ENCODE data around the gene PPP1R12C.
"Not testable (repeated sequence)": the region's sequence is repeated elsewhere in the genome, so short reads cannot be mapped to it uniquely, and the experiment has no call there.

The PPP1R12C gene

DNA sequence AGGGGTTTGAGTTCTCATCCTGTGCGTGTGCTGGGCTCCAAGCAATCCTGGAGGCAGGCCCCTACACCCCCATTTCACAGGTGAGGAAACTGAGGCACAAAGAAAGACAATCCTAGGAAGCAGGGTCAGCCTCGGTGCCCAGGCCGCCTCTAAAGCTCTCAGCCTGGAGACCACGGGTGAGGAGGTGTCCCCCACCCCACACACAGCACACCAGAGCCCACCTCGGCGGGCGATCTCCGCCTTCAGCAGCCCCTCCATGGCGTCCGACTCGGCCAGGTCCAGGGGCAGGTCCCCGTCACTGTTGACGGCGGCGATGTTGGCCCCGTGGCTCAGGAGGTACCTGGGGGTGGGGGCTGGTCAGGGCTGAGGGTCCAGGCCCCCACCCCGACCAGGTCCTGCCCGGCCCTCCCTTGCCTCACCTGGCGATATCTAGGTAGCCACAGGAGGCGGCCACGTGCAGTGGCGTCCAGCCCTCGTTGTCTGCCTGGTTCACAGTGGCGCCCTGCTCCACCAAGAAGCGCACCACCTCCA, 5.1 kb downstream of the PPP1R12C start:
- DNase-seq (ENCODE audit: low spot score): no peak

DNA sequence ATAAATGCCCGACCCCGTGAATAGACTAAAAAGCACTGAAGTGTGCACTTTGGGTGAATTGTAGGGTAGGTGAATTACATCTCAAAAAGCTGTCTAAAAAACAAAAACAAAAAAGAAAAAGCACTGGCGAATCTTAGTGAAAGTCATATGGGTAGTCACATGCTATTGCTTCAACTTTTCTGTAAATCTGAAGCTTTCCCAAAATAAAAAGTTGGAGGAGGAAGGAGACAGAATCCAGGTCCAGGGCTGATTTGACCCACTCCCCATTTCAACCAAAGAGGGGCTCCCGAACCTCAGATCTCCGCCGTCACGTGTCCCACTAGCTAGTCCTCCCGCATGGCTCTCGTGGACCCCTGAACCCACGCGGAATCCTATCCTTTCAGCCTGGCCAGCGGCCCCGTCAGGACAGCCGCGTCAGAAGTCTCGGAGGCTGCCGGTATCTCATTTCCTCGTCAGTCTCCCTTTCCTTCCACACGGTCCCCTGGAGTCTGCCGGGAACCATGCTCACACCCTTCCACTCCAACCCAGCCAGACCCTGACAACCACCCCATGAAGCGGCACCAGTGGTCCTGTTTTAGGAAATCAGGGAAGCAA, 6.1 kb downstream of the PPP1R12C start:
- DNase-seq (ENCODE audit: low spot score): peak; percentile 3

DNA sequence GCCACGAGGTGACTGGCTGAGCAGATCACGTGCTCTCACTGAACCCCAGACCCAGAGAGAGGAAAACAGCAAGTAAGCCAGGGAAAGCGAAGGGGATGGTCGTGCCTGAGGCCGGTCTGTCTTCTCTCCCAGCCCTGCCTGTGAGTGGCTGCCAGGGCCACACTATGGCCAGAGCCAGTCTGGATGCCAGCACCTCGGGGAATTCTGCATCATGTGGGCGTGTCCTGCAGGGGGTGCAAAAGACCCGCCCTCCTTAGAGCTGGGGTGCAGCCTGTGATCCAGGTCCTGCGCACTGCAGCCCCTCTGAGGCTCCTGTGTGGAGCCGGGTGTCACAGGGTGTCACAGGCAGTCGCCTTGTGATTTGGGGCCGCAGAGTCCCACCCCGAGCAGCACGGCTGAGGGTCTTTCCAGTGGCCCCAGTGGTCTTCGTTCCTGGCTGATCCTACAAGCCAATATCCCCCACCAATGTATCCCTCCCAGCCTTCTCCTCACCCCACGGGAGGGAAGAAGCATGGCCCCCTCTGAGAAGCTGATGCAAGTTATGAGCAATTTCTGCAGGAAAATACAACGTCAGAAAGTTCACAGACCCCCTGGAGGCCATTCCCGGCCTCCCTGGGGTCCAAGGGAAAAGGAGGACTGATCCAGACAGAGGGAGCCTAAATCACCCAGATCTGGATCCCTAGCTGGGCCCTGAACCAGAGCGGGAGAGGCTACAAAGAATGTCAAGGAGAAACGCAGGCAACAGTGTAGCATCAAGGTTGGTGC, 7.7 kb downstream of the PPP1R12C start:
- DNase-seq (ENCODE audit: low spot score): peak; percentile 17

DNA sequence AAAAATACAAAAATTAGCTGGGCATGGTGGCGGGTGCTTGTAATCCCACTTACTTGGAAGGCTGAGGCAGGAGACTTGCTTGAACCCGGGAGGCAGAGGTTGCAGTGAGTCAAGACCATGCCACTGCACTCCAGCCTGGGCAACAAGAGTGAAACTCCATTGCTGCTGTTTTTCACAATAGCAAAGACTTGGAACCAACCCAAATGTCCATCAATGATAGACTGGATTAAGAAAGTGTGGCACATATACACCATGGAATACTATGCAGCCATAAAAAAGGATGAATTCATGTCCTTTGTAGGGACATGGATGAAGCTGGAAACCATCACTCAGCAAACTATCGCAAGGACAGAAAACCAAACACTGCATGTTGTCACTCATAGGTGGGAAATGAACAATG, 10.2 kb downstream of the PPP1R12C start:
- not testable (repeated sequence) for DNase-seq (ENCODE audit: low spot score)

DNA sequence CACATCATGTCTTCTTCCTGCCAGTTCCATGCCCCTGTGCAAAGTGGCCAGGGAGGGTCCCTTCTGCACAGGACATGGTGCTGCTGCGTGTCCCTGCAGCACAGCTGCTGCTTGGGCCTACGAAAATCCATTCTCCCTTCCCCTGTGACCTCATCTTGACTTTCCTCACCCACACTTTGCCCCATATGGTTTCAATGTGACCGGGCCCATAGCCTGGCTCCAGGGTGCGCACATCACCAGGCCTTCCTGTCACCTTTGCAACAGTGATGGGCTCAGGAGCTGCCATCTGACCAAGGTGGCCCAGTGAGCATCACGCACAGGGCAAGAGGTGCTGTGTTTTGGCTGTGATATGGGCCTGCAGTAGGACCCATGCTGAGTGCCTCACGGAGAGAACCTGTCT, 10.8 kb downstream of the PPP1R12C start:
- no peak for DNase-seq (ENCODE audit: low spot score)

DNA sequence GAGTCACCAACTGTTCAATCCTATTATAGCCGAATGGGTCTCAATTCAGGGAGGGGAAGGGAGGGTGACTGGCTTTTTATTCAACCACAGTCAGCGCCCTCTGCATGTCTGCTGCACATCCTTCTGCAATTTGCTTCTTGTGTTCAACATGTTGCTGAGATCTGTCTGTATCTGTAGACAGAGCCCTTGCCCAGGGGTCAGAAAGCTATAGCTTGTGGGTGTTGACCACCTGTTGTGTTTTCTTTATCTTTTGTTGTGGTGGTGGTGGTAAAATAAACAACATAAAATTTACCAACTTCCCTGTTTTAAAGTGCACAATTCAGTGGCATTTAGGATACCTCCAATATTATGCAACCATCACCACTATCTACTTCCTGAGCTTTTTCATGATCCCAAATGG, 12.2 kb downstream of the PPP1R12C start:
- no peak for DNase-seq (ENCODE audit: low spot score)

DNA sequence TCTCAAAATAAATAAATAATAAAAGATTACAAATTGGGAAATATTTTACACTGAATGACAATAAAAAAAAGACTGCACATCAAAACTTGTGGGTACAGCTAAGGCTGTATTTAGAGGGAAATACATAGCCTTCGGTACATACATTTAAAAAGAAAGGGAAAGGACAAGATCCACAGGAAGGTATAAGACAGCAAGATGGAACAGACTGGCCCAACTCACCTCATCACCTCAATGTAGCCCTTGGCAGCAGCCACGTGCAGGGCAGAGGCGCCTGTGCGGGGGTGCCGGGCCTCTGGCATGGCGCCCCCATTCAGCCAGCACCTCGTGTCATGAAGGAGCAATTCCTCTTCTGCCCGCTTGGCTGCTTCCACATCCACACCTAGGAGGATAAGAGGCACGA, 14.2 kb downstream of the PPP1R12C start:
- DNase-seq (ENCODE audit: low spot score): no peak

DNA sequence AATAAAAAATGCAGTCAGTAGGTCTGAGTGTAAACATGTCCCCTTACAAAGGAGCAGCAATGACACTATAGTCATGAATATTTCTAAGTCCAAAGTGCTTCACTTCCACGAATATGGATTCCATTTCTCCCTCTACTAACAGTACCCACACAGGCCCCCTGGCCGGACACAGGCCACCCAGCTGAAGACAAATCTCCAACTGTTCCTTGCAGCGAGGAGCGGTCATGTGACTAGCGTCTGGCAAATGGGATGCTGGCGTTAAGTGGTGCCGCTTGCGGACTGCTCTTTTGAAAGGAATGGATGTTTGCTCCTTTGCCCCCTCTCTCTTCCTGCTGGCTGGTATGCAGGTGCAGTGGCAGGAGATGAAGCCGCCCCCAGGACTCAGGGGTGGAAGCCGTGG, 16.2 kb downstream of the PPP1R12C start:
- DNase-seq (ENCODE audit: low spot score): no peak

DNA sequence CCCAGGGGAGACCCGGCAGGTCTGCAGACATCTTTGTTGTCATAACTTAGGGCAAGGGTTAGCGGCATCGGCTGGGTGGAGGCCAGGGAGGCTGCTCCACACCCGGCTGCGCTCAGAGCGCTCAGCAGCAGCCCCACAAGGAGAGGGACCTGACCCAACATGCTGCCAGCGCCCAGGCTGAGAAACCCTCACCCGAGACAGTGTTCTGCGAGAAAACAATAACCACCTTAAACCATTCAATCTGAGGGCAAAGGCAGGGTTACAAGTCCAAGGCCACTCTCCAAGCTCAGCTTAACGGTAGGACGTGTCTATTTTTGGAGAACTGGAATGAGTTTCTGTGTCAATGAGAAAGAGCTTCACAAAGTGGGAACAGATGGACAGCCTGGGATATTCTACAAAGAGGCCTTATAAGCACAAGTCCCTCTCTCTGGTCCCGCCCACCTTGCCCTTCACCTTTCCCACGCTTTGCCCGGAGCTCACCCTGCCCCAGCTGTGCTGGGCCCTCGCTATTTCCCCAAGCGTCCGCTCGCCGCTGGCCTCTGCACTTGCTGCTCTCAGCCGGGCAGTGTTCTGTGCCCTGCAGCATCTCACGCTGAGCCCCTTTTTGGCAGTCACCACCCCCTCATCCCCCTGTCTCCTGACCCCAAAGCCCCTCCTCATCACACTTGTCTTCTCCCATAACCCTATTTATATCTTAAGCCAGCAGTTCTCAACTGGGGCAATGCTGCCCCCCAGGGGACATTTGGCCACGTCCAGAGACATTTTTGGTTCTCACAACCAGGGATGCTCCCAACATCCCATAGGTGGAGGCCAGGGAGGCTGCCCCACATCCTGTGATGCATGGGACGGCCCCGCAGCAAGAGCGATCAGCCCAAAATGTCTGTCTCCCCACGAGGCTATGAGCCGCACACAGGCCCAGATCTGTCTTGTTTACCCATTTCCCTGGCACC, 17.6 kb downstream of the PPP1R12C start:
- DNase-seq (ENCODE audit: low spot score): no peak

DNA sequence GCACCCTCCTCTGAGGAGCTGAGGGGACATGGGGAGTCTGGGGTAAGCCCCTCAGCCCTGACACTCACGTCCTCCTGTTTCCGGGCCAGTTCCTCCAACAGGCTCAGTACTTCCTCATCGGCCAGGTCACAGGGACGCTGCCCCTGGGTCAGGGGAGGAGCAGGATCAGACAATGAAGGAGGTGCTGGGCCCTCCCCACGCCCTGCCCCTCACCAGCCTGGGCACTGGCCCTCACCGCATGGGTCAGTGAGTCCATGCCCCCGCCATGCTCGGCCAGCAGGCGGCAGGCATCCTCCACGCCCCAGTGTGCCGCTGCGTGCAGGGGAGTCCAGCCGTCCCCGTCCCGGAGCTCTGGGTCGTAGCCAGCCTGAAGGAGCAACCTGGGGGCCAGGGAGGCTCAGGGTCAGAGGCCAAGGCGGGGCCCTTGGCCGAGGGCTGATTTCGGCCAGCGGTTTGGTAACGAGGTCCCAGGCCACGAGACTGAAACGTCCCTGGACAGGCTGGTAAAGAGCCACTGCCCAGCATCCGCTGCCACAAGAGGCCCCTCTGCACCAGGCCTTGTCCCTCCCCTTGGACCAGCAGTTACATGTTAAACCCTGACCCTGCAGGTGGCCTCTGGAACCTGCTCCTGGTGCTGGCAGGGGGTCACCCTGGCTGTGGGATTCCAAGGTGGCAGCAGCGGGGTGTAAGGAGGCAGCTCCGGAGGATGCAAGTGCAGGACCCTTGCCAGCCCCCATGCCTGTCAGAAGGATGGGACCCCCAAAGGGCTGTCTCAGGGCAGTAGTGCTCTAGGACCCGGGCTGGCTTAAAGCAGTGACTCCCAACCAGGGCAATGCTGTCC, 18.5 kb downstream of the PPP1R12C start:
- no peak for DNase-seq (ENCODE audit: low spot score)

DNA sequence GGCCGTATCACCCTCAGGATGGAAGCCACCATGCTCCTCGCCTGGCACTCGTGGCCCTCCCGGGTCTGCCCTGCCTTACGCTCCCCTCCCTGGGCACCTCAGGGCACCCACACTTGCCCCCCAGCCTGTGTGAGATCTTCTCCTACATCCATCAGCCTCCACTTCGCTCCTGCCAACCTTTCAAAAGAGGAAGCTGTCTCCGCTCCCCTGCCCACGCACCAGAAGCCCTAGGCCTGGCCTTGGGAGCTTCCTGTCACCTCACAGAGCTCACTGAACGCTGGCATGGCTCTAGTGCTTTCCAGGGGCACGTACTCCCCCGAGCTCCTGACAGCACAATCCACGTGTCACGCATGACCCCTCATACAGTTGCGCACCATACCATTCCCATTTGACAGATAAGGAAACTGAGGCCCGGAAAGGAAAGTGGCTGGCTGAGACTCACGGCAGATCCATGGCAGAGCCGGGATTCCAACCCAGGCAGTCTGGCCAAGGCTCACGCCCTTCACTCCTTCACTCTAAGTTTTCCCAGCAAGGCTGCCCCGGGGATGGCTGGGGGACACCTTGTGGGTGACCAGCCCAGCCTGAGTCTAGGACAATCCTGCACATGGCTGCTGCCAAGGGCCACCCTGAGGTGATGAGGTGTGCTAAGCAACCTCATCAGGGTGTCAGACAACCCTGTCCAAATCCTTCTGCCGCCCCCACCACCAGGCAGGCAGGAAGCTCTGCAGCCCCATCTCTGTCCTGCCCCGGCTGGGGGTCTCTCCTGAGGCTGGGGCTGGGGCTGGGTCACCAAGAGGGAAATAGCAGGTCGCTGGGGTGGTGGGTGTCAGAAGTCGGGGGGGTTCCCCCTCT, 19.3 kb downstream of the PPP1R12C start:
- DNase-seq (ENCODE audit: low spot score): no peak

DNA sequence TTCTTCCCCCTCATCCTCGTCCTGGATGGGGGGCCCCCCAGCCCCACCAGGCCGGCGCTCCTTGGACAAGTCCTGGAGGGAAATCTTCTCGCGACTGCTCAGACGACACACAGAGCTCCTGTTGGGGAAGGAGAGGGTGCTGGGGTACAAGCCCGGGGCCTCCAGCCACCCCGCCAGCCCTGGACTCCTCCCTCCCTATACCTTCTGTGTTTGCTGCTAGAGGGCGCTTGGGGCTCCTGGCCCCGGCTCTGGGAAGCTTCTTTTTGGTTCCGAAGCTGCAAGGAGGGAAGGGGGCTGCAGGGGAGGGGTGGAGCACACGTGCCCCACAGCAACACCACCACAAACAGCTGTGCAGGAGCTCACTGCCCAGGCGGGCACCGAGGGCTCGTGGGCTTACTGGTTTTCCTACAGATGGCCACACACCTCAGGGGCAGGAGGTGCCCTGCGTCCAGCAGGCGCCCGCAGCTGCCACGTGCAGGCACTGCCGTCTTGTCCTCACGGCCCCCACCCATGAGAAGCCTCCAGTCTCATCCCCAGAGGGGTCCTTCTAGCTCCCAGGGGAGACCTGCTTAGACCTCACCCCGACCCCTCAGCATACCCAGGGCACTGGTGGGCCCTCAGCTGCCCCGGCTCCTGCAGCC, 21.3 kb downstream of the PPP1R12C start:
- no peak for DNase-seq (ENCODE audit: low spot score)

DNA sequence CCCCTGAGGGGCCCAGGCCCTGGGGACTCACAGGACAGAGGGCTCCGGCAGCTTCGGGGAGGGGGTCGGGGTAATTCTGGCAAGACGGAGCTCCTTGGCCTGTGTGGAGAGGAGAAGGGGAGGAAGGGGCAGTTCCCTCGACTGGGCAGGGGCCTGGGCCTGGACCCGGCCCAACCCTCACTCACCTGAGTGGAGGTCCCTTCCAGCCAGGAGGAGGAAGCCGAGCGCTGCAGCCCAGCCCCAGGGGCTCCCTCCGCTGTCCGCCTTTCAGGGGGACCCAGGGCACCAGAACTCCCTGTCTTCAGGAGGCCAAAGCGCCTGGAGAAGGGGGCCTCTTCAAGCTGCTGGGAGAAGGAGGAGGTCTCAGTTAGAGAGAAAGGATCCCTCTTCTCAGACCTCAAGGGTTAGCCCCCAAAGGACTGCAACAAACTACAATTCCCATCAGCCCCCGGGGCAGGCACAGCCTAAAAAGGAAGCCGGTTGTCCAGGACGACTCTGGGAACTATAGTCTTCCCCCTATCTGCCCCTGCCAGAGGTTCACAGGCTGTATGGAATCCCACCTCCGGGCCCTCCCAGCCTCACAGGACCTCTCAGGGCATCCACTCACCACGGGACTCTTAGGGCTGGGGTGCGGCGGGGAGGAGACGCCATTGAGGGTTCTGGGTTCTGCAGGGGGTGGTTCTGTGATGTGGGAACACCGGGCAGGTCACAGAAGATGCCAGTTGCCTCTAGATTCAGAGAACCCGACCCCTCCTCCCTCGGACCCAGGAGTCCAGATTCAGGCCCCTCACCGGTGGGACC, 22.0 kb downstream of the PPP1R12C start:
- no peak for DNase-seq (ENCODE audit: low spot score)

DNA sequence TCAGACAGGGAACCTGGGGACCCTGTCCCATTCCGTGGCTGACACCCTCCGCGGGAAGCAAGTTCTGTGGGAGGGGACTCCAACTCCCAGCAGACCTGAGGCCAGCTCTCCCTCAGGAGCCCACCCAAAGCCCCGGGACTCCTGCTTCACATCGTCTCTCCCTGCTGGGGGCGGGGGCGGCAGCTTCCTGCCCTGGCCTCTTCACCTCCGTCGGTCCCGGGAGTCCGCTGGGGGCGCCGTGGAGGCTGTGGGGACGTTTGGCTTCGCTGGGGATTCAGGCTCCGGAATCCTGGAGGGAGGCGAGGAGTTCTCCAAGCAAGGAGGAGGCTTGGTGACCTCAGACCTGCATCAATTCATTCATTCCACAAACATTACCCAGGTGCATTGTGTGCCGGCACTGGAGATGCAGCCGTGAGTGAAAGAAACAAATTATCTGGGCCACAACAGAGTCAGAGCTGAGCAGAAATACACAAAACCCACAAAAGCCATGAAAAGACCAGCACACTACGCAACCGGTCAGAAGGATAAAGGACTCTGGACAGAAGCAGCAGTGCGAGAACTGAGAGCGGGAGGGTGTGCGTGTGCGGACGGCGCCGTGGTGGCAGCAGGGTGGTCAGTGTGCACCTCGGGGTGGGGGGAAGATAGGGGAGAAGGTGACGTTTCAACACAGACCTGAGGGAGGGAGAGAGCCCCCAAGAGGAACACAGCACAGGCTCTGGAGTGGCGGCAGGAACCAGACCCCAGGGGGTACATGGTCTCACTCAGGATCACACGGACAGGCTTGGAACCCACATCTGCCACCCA, 22.8 kb downstream of the PPP1R12C start:
- no peak for DNase-seq (ENCODE audit: low spot score)

DNA sequence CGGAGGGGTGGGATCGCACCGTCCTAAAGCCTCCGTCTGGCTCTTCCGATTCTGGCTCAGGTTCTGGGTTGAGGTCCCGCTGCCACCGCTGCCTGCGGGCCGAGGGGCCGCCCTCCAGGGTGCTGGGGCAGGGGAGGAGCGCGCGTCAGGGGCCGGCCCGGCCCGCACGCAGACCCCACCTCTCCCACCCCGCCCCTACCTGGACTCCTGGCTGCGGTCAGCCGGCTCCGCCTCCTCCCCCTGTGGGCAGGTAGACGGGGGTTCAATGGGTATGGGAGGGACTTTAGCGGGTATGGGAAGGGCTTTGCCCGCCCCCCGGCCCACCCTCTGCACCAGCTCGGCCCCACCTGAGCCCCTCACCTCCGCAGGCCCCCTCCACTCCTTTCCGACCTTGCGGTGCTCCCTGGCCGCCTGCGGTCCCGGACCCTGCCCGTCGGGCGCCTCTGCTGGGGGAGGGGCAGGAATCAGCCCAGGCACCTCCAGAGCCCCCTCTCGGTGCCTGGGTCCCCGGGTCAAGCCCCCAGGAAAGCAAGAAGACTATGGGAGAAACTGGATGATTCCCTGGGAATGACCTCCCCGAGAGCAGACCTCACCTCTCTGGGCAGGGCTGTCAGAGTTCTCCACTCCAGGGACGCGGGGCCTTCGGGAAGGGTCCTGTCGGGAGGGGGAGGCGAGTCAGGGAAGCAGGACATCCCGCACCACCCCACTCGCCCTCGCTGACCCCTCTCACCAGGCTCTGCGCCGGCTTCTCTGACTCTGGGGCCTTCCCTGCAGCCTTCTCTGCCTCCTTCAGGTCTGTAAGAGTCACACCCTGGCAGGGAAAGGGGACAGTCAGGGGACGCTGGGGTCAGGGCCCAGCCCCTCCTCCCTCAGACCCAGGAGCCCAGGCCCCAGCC, 24.8 kb downstream of the PPP1R12C start:
- no peak for DNase-seq (ENCODE audit: low spot score)

DNA sequence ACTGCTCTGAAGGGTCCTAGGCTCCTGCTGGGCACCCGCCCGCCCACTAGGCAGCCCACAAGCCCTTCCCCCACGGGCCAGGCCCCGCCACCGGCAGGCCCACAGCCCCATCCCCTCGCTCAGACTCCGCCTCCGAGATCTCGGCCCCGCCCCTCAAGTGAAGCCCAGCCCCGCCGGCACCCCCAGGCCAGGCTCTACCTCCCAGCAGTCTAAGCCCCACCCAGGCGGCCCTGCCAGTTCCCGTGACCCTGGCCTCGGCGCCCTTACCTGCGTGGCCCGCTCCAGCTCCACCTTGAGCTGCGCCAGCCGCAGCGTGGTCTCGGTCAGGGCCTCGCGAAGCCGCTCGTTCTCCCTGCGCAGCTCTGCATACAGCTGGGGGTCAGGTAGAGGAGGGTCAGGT, 25.5 kb downstream of the PPP1R12C start:
- DNase-seq (ENCODE audit: low spot score): peak; percentile 89

DNA sequence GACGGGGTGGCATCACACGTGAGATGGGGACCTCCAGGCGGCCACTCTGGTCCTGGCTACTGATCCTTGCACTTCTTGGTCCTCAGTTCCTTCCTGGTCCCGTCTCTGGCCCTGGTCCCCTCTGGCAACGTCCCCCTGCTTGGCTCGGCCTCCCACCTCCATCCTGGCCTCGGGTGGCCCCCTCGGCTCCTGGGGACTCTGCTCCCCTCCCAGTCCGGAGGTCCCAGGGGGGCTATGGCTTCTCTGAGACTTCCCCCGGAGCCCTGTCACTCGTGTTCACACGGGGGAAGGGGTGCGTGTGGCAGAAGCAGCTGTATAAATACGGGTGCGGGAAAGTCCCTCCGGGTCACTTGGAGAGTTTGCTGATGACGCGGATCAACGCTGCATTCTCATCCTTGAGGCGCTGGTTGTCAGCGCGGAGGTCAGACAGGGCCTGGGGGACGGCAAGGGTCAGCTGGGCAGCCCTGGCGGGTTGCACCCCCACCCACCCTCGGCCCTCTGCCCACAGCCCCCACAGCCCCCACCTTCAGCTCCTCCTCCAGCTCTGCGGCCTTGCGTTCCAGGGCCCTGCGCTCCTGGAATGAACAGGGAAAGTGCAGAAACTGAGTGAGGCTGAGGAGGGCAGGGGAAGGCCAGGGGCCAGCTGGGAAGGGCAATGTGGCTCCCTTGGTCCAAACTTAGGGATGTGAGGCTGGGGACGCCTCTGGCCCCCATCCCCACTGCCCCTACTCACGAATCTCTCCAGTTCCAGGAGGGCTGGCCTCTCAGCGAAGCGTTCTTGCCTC, 26.1 kb downstream of the PPP1R12C start:
- no peak for DNase-seq (ENCODE audit: low spot score)

Data from iPS-NIHi11 (cell line).